Neutrophil (primary cell): ENCODE results near the gene GARIN5A.

ENCODE experiments used
- H3K27ac ChIP-seq: fragments of 200-600 bp; sonication (generic); 2 replicates; pipeline ENCODE4 v1.5.1; 2016; ENCODE audit warnings: mild to moderate bottlenecking, moderate library complexity
- H3K27me3 ChIP-seq: fragments of 200-600 bp; sonication (generic); 2 replicates; pipeline ENCODE4 v1.6.0; 2016; ENCODE audit warnings: mild to moderate bottlenecking
- H3K36me3 ChIP-seq: fragments of 200-600 bp; sonication (generic); 2 replicates; pipeline ENCODE4 v1.5.1; 2017
- H3K4me1 ChIP-seq, 2 experiments: fragments of 200-600 bp in 1 of 2; sonication (generic) in 1 of 2; 1 replicate in 1 of 2; 2 replicates in 1 of 2; pipeline versions ENCODE4 v1.5.1 to v1.6.1; 2013 to 2016; ENCODE audit warnings: low read depth in 1 of 2, low read length in 1 of 2, mild to moderate bottlenecking in 1 of 2, moderate library complexity in 1 of 2; ENCODE audit not compliant: control insufficient read depth in 1 of 2, insufficient read depth in 1 of 2
- H3K4me3 ChIP-seq, 2 experiments: fragments of 200-600 bp in 1 of 2; sonication (generic) in 1 of 2; 1 replicate in 1 of 2; 2 replicates in 1 of 2; pipeline ENCODE4 v1.5.1; 2013 to 2016; ENCODE audit warnings: low read depth in 1 of 2, low read length in 1 of 2, mild to moderate bottlenecking in 1 of 2, moderate library complexity in 1 of 2
- H3K9me3 ChIP-seq: fragments of 200-600 bp; sonication (generic); 2 replicates; pipeline ENCODE4 v1.5.1; 2016
- TF ChIP-seq, protein P1 (sequence below): fragments of 200-600 bp; sonication (generic); IDR thresholded peaks from 2 replicates; pipeline ENCODE4 v1.5.1; 2016; ENCODE audit warnings: antibody characterized with exemption

GARIN5A gene

DNA sequence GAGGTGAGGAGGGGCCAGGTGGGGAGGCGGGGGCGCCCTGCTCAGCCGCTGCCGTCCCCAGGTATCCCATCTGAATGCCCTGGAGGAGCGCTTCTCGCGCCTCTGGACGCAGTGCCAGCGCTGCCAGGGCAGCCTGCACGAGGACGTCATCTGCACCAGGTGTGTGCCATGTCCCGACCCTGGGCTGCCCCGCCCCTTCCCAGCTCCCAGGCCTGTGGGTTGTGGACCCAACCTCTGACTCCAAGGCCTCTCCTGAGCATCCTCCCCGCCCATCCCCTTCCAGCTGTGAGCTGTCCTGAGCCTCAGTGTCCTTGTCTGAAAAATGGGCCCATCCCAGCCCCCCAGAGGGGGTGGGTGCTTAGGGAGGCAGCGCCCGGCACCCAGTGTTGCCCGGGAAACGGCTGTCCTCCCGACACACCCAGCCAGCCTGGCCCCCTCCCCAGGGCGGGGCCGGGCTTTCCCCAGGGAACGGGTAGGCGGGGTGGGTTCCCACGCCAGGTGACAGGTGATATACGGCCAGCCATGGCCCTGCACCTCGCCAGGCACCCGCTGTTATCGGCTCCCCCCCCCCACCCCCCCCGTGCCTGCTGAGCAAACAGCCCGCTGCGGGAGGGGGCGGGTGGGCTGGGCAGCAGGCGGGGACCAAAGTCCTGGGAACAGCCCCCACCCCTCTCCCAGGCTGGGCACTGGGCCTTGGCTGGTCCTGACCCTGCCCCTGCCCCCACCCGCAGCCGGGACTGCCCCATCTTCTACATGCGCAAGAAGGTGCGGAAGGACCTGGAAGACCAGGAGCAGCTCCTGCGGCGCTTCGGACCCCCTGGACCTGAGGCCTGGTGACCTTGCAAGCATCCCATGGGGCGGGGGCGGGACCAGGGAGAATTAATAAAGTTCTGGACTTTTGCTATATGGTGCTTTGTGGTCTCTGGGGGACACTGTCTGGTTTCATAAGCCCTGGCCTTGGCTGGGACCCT, 59.3 kb downstream of the GARIN5A start:
- Histone ChIP-seq H3K4me3 (no peak overlapping the region), H3K9me3 (no peaks in the 10 kb centered on the region), H3K36me3 (no peaks in the 10 kb centered on the region), H3K27me3 (peaks cover 39% of the 10 kb centered on the region), H3K27ac (no peak overlapping the region), H3K4me1 (peaks cover 10 to 19% of the 10 kb centered on the region in 2 experiments)
- TF ChIP-seq, protein P1, sequence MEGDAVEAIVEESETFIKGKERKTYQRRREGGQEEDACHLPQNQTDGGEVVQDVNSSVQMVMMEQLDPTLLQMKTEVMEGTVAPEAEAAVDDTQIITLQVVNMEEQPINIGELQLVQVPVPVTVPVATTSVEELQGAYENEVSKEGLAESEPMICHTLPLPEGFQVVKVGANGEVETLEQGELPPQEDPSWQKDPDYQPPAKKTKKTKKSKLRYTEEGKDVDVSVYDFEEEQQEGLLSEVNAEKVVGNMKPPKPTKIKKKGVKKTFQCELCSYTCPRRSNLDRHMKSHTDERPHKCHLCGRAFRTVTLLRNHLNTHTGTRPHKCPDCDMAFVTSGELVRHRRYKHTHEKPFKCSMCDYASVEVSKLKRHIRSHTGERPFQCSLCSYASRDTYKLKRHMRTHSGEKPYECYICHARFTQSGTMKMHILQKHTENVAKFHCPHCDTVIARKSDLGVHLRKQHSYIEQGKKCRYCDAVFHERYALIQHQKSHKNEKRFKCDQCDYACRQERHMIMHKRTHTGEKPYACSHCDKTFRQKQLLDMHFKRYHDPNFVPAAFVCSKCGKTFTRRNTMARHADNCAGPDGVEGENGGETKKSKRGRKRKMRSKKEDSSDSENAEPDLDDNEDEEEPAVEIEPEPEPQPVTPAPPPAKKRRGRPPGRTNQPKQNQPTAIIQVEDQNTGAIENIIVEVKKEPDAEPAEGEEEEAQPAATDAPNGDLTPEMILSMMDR, result no peak
